Measurements from ENCODE around the gene NARF. TPM values are rescaled to one million over a fixed set of nuclear protein-coding genes. Genes with fewer than 3 reads are reported as not detected.
"Not testable (repeated sequence)": the region's sequence is repeated elsewhere in the genome, so short reads cannot be mapped to it uniquely, and the experiment has no call there.

The NARF gene
- total RNA-seq, 2 experiments from 2014 or later, result 114 TPM

DNA sequence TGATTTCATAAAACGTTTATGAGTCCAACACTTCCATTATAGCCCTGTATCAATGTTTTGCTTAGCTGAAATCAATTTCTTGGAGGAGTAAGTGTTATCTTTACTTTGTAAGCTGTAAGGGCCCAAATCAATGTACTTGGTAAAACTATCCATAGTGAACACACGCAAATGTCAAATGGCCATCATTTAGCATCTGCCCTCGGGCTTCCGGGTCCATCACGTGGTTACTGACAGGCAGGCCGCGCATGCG lies 687 bp upstream of the NARF start:
- H3K4me1 Mint-ChIP-seq, result peaks cover 43% of the 10 kb centered on the region
- DNase-seq, result no peak
- H3K27ac Mint-ChIP-seq, result peak overlapping the region; percentile 95
- no peaks in the 10 kb centered on the region for H3K27me3 Mint-ChIP-seq
- no peak for ATAC-seq
- H3K4me3 Mint-ChIP-seq, result peak overlapping the region; percentile 93
- peaks cover 41% of the 10 kb centered on the region for H3K36me3 Mint-ChIP-seq
- H3K9me3 Mint-ChIP-seq (ENCODE audit: low read depth), result no peaks in the 10 kb centered on the region
- CTCF ChIA-PET, result interaction anchor here (0.9 to 1.6 kb wide), 3 partner anchors 9 to 108 kb away, joined by 3 to 5 read pairs (median 5); no protein-coding TSS in a partner anchor

DNA sequence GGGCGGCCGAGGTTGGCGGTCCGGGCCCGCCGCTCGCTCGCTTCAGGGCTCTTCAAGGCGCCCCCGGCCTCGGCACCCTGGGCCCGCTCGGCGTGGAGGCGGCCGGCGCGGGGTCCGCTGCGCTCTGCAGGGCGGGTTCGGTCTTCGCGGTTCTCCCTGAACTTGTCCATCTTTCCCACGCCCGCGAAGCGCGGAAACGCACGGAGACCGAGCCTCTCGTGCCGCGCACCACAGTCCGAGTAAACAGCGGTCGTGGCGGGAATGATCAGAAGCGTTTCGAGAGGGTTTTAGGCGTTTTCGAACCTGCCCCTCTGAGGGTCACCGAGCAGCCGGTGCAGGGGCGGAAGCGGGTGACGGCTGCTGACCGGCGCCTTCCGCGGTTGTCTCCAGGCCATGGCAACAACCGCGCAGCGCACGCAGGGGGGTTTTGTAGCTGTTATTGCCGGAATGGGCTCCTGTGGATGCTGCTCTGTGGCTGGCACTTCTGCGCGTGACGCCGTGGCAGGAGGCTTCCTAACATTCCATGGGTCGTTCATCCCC lies 414 bp downstream of the NARF start:
- ATAC-seq (no peak), DNase-seq (peak; percentile 66)
- Mint-ChIP-seq H3K4me1 (peaks cover 44% of the 10 kb centered on the region), H3K9me3 (ENCODE audit: low read depth) (no peaks in the 10 kb centered on the region), H3K27me3 (no peaks in the 10 kb centered on the region), H3K4me3 (peak overlapping the region; percentile 93), H3K36me3 (peaks cover 44% of the 10 kb centered on the region), H3K27ac (peak overlapping the region; percentile 90)
- CTCF ChIA-PET, result no interaction called here

- not testable (repeated sequence) for H3K4me3 Mint-ChIP-seq; DNase-seq; H3K27ac Mint-ChIP-seq; H3K9me3 Mint-ChIP-seq (ENCODE audit: low read depth); ATAC-seq; H3K27me3 Mint-ChIP-seq
- CTCF ChIA-PET, result interaction anchor here (0.6 kb wide), 1 partner anchor 735 kb away, joined by 3 read pairs; no protein-coding TSS in a partner anchor
- Mint-ChIP-seq H3K4me1 (peaks cover 52% of the 10 kb centered on the region), H3K36me3 (peaks cover 49% of the 10 kb centered on the region)
Measured at GRCh38 chr17:82459936-82460335, 1.4 kb downstream of the NARF start.

GRCh38 chr17:82461827-82462524 lies 3.4 kb downstream of the NARF start:
- no peak for DNase-seq
- Mint-ChIP-seq H3K36me3 (peaks cover 55% of the 10 kb centered on the region), H3K4me3 (no peak overlapping the region), H3K4me1 (peaks cover 45% of the 10 kb centered on the region), H3K9me3 (ENCODE audit: low read depth) (no peaks in the 10 kb centered on the region), H3K27me3 (no peaks in the 10 kb centered on the region), H3K27ac (no peak overlapping the region)
- CTCF ChIA-PET, result interaction anchor here (1.3 kb wide), 1 partner anchor 89 kb away, joined by 3 read pairs; no protein-coding TSS in a partner anchor
- no peak for ATAC-seq

DNA sequence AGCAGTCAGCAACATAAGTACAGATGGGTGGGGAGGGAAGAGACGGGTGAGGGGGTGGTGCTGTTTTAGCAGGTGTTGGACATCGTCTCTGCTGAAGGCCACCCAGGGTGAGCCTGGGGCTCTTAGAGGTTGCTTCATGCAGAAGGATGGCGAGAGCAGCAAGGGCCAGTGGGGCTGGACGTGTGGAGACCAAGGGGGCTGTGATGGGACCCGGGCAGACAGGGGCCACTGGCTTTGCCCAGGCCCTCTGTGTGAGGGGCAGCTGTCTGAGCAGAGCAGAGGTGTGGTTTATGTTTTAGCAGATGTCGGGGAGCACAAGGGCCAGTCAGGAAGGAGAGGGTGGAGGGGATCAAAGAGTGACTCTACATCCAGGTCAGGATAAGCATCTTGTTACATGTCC lies 4.8 kb downstream of the NARF start:
- Mint-ChIP-seq H3K9me3 (ENCODE audit: low read depth) (no peaks in the 10 kb centered on the region), H3K27ac (no peak overlapping the region), H3K36me3 (peaks cover 60% of the 10 kb centered on the region), H3K27me3 (no peaks in the 10 kb centered on the region), H3K4me3 (no peak overlapping the region), H3K4me1 (peaks cover 35% of the 10 kb centered on the region)
- DNase-seq (no peak), ATAC-seq (no peak)
- CTCF ChIA-PET, result no interaction called here

DNA sequence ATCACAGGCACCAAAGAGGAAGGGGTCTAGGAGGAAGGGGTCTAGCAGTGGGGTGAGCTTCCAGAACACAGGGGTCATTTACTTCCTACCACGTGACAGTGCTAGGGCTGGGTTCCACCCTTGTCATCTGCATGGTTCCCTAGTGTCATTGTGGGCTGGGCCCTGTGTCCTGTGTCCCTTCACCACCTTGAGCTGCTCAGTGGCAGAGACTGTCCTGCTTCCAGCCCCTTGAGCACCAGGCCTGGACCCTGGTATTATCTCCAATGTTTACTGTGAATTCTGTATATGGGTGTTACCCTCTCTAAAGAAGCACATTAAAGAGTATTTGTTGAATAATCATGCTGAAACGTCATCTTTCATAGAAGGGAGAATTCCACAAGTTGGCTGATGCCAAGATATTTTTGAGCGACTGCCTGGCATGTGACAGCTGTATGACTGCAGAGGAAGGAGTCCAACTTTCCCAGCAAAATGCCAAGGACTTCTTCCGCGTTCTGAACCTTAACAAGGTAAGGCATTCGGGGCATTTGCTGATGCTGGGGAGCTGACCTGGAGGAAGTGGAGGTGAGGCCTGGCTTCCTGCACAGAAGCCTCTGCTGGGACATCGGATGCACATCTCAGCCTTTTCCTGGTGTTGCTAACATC lies 5.5 kb downstream of the NARF start:
- Mint-ChIP-seq H3K4me3 (no peak overlapping the region), H3K36me3 (peaks cover 65% of the 10 kb centered on the region), H3K9me3 (ENCODE audit: low read depth) (no peaks in the 10 kb centered on the region), H3K4me1 (peaks cover 39% of the 10 kb centered on the region), H3K27ac (no peak overlapping the region), H3K27me3 (no peaks in the 10 kb centered on the region)
- no peak for DNase-seq
- CTCF ChIA-PET, result no interaction called here
- no peak for ATAC-seq

- Mint-ChIP-seq H3K4me1 (peaks cover 36% of the 10 kb centered on the region), H3K36me3 (peaks cover 65% of the 10 kb centered on the region)
- CTCF ChIA-PET, result no interaction called here
Measured at GRCh38 chr17:82464567-82464929, 6.0 kb downstream of the NARF start.

GRCh38 chr17:82465023-82465603 lies 6.6 kb downstream of the NARF start:
- no peaks in the 10 kb centered on the region for H3K9me3 Mint-ChIP-seq (ENCODE audit: low read depth)
- peaks cover 66% of the 10 kb centered on the region for H3K36me3 Mint-ChIP-seq
- CTCF ChIA-PET, result no interaction called here
- H3K27ac Mint-ChIP-seq, result no peak overlapping the region
- peaks cover 33% of the 10 kb centered on the region for H3K4me1 Mint-ChIP-seq
- ATAC-seq (no peak), DNase-seq (no peak)
- H3K27me3 Mint-ChIP-seq, result no peaks in the 10 kb centered on the region
- H3K4me3 Mint-ChIP-seq, result no peak overlapping the region

More at GRCh38 chr17:82464567-82464929, 6.0 kb downstream of the NARF start:
- H3K4me3 Mint-ChIP-seq, result no peak overlapping the region
- no peak overlapping the region for H3K27ac Mint-ChIP-seq
- no peaks in the 10 kb centered on the region for H3K27me3 Mint-ChIP-seq
- no peaks in the 10 kb centered on the region for H3K9me3 Mint-ChIP-seq (ENCODE audit: low read depth)
- DNase-seq (no peak), ATAC-seq (no peak)

DNA sequence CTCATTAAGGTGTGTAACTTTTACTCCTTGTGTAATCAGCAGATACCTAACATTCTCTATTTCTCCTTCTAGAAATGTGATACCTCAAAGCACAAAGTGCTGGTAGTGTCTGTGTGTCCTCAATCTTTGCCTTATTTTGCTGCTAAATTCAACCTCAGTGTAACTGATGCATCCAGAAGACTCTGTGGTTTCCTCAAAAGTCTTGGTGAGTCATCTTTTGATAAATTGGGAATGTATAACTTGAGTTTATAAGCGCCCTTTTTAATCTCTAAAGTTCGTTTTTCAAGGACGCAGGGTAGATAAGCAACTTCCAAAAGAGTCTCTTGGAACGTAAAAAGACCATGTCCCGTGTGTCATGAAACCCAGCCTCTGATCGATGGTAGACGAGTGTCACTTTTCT lies 10.2 kb downstream of the NARF start:
- Mint-ChIP-seq H3K27ac (no peak overlapping the region), H3K36me3 (peaks cover 51% of the 10 kb centered on the region), H3K4me3 (no peak overlapping the region), H3K9me3 (ENCODE audit: low read depth) (no peaks in the 10 kb centered on the region), H3K4me1 (peaks cover 17% of the 10 kb centered on the region), H3K27me3 (no peaks in the 10 kb centered on the region)
- CTCF ChIA-PET, result no interaction called here
- no peak for ATAC-seq
- DNase-seq, result no peak

DNA sequence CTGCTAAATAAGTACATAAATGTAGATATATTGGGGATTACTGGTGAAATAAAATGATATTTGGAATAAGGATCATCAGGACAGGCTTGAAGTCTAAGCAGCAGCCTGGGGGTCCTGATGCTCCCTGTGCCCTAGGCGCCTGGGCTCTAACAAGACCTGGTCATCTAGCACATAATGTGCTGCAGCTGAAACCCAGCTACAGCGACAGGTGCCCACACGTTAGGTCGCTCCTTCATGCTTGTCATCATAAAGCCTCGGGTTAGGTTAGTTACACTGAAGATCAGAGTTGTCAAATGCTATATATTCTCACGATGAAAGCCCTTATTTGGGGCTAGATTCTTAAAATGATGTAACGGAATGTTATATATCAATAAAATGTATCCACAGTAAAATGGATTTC lies 11.5 kb downstream of the NARF start:
- Mint-ChIP-seq H3K27me3 (no peaks in the 10 kb centered on the region), H3K27ac (no peak overlapping the region), H3K36me3 (peaks cover 47% of the 10 kb centered on the region), H3K9me3 (ENCODE audit: low read depth) (no peaks in the 10 kb centered on the region), H3K4me3 (no peak overlapping the region), H3K4me1 (peaks cover 8% of the 10 kb centered on the region)
- no peak for DNase-seq
- CTCF ChIA-PET, result interaction anchor here (0.6 kb wide), 1 partner anchor 615 kb away, joined by 3 read pairs; no protein-coding TSS in a partner anchor
- no peak for ATAC-seq

DNA sequence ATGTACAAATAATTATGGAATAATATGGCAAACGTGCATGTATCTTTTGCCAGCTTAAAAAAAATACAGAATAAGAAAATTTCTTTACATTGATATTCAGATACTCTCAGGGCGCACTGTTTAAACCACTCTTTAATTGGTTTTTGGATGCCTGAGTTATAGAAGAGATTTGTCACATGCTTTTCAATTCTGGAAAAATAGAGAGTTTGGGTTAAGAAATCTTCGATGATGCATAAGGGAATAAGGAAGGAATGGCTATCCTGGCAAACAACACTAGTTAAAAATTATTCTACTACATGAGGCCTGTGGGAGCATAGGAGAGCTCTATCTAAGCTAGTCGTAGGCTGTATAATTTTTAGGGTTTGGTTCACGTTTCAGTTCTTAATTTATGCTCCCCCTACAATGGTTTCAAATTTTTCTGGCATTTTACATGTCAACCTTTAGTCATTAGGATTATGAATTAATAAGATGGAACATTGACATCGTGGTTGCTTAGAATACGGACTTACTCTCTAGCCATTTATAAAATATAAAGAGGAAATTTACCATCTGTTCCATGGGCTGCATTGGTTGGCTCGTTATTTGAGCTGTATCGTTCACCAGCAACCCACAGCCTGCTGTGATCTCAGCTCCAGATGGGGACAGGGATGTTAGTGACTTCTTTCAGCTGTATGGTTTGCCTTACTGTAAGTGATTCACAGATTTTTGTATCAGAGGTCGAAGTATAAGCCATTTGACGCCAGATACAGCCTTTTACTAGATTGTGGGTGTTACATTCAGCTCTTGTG lies 15.9 kb downstream of the NARF start:
- Mint-ChIP-seq H3K9me3 (ENCODE audit: low read depth) (no peaks in the 10 kb centered on the region), H3K27me3 (no peaks in the 10 kb centered on the region), H3K27ac (no peak overlapping the region), H3K4me3 (no peak overlapping the region), H3K36me3 (peaks cover 35% of the 10 kb centered on the region), H3K4me1 (peaks cover 25% of the 10 kb centered on the region)
- CTCF ChIA-PET, result no interaction called here
- DNase-seq, result no peak
- ATAC-seq, result no peak

GRCh38 chr17:82475458-82475857 lies 16.9 kb downstream of the NARF start:
- H3K4me1 Mint-ChIP-seq, result peaks cover 28% of the 10 kb centered on the region
- no peaks in the 10 kb centered on the region for H3K27me3 Mint-ChIP-seq
- no peak overlapping the region for H3K27ac Mint-ChIP-seq
- no peaks in the 10 kb centered on the region for H3K9me3 Mint-ChIP-seq (ENCODE audit: low read depth)
- H3K36me3 Mint-ChIP-seq, result peaks cover 36% of the 10 kb centered on the region
- DNase-seq (no peak), ATAC-seq (no peak)
- no peak overlapping the region for H3K4me3 Mint-ChIP-seq
- CTCF ChIA-PET, result no interaction called here

GRCh38 chr17:82477934-82478333 lies 19.4 kb downstream of the NARF start:
- no peak overlapping the region for H3K4me3 Mint-ChIP-seq
- DNase-seq (no peak), ATAC-seq (peak; percentile 43)

More at GRCh38 chr17:82477934-82478333, 19.4 kb downstream of the NARF start:
- Mint-ChIP-seq H3K36me3 (peaks cover 37% of the 10 kb centered on the region), H3K9me3 (ENCODE audit: low read depth) (no peaks in the 10 kb centered on the region), H3K4me1 (peaks cover 26% of the 10 kb centered on the region), H3K27ac (peak overlapping the region; percentile 10), H3K27me3 (no peaks in the 10 kb centered on the region)
- CTCF ChIA-PET, result no interaction called here

Data from activated CD8-positive, alpha-beta memory T cell treated with anti-CD3 and anti-CD28 coated beads, Interleukin-2, amount 10 ng/mL, durations not matched to agents 7 days and 5 days (primary cell).